Measurements from ENCODE around the gene RRH.
"Not testable (repeated sequence)": the region's sequence is repeated elsewhere in the genome, so short reads cannot be mapped to it uniquely, and the experiment has no call there.

Gene RRH, protein sequence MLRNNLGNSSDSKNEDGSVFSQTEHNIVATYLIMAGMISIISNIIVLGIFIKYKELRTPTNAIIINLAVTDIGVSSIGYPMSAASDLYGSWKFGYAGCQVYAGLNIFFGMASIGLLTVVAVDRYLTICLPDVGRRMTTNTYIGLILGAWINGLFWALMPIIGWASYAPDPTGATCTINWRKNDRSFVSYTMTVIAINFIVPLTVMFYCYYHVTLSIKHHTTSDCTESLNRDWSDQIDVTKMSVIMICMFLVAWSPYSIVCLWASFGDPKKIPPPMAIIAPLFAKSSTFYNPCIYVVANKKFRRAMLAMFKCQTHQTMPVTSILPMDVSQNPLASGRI

GRCh38 chr4:109827672-109828071 is at the start of gene RRH:
Gene RRH (plus strand): TSS chr4:109827972. CDS start chr4:109828028, 56 bp downstream.
- peaks cover 14% of the 10 kb centered on the region for H3K36me3 Mint-ChIP-seq (ENCODE audit: low read depth)
- intact Hi-C loops (cut with micrococcal nuclease), result loop anchor here (10.0 kb wide), 1 partner anchor 293 kb away; no protein-coding TSS in a partner anchor
- H3K4me1 Mint-ChIP-seq (ENCODE audit: low read depth), result no peaks in the 10 kb centered on the region
- no peaks in the 10 kb centered on the region for H3K27me3 Mint-ChIP-seq
- H3K27ac Mint-ChIP-seq, result no peak within 1 kb of the TSS
- H3K9me3 Mint-ChIP-seq, result no peaks in the 10 kb centered on the region
- H3K4me3 Mint-ChIP-seq, result no peak within 1 kb of the TSS

DNA sequence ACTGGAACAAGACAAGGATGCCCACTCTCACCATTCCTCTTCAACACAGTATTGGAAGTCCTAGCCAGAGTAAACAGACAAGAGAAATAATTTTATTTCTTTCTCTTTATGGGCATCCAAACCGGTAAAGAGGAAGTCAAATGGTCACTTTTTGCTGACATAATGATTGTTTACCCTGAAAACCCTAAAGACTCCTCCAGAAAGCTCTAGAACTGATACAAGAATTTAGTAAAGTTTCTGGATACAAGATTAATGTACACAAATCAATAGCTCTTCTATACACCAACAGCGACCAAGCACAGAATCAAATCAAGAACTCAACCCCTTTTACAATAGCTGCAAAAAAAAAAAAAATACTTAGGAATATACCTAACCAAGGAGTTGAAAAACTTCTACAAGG is 45.7 kb upstream of the RRH start:
- H3K4me3 Mint-ChIP-seq; H3K9me3 Mint-ChIP-seq; H3K27ac Mint-ChIP-seq; intact Hi-C loops (cut with micrococcal nuclease); H3K36me3 Mint-ChIP-seq (ENCODE audit: low read depth); H3K27me3 Mint-ChIP-seq; H3K4me1 Mint-ChIP-seq (ENCODE audit: low read depth): not testable (repeated sequence)

GRCh38 chr4:109786846-109787245 is 40.9 kb upstream of the RRH start:
- no peaks in the 10 kb centered on the region for H3K27me3 Mint-ChIP-seq
- H3K4me3 Mint-ChIP-seq, result no peak overlapping the region
- H3K36me3 Mint-ChIP-seq (ENCODE audit: low read depth), result no peaks in the 10 kb centered on the region
- H3K27ac Mint-ChIP-seq, result no peak overlapping the region
- H3K9me3 Mint-ChIP-seq, result no peaks in the 10 kb centered on the region
- no peaks in the 10 kb centered on the region for H3K4me1 Mint-ChIP-seq (ENCODE audit: low read depth)
- intact Hi-C loops (cut with micrococcal nuclease), result no loop called here

DNA sequence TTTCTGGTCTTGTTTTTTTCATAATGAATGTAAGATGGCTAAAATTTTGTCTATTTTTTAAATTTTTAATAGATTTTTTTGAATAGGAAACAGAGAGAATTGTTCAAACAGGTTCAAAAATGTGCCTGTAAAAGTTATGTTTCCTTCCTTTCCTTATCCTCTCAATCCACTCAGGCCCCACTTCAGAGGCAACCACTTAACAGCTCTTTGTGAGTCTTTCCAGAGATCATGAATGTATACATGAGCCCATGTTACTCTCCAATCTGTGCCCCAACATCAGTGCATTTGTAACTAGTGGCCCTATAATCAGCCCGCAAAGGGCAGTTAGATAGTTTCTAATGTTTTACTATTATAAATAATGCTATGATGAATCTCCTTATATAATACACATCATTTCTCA is 40.0 kb upstream of the RRH start:
- no peak overlapping the region for H3K4me3 Mint-ChIP-seq
- H3K27me3 Mint-ChIP-seq, result no peaks in the 10 kb centered on the region
- H3K36me3 Mint-ChIP-seq (ENCODE audit: low read depth), result no peaks in the 10 kb centered on the region
- intact Hi-C loops (cut with micrococcal nuclease), result no loop called here
- no peak overlapping the region for H3K27ac Mint-ChIP-seq
- H3K4me1 Mint-ChIP-seq (ENCODE audit: low read depth), result no peaks in the 10 kb centered on the region
- no peaks in the 10 kb centered on the region for H3K9me3 Mint-ChIP-seq

- Mint-ChIP-seq H3K4me3 (no peak overlapping the region), H3K27ac (no peak overlapping the region), H3K36me3 (ENCODE audit: low read depth) (no peaks in the 10 kb centered on the region), H3K27me3 (no peaks in the 10 kb centered on the region), H3K9me3 (peaks cover 27% of the 10 kb centered on the region), H3K4me1 (ENCODE audit: low read depth) (no peaks in the 10 kb centered on the region)
- intact Hi-C loops (cut with micrococcal nuclease), result no loop called here
Measured at GRCh38 chr4:109795059-109795458, 32.7 kb upstream of the RRH start.

GRCh38 chr4:109798866-109799265 is 28.9 kb upstream of the RRH start:
- H3K4me1 Mint-ChIP-seq (ENCODE audit: low read depth), result peaks cover 11% of the 10 kb centered on the region
- H3K36me3 Mint-ChIP-seq (ENCODE audit: low read depth), result no peaks in the 10 kb centered on the region
- no peak overlapping the region for H3K4me3 Mint-ChIP-seq
- intact Hi-C loops (cut with micrococcal nuclease), result no loop called here
- H3K27me3 Mint-ChIP-seq, result no peaks in the 10 kb centered on the region
- no peak overlapping the region for H3K27ac Mint-ChIP-seq
- peaks cover 25% of the 10 kb centered on the region for H3K9me3 Mint-ChIP-seq

DNA sequence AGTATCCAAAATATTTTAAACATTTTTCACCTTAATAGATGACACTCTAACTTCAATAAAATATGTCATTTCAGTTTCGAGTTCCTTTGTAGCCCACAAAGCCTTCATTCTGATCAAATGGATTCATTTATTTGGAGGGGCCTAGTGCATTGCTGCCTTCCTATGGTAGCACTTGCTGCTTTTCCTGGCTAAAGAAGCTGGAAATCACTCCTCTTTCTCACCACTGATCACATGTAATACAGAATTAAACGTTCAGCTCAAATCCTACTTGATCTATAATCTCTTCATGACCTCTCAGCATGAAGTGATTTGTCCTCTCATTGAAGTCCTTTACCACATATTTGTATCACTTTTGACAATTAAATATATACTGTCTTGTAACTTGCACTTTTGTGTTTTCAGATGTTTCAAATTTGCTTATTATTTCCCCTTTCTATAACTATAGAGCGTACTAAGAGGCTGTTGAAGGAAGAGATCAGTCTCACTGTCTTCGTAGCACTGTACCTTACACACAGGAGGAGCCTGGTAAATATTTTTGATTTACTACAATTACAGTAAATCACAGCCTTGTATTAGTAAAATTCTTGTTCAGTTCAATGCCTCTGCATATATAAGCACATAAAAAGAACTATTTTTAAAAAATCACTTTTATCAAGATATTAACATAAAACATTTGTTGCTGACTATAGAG is 26.5 kb upstream of the RRH start:
- Mint-ChIP-seq H3K36me3 (ENCODE audit: low read depth) (no peaks in the 10 kb centered on the region), H3K27me3 (no peaks in the 10 kb centered on the region), H3K9me3 (peaks cover 5% of the 10 kb centered on the region), H3K4me3 (peak overlapping the region; percentile 32), H3K4me1 (ENCODE audit: low read depth) (peaks cover 11% of the 10 kb centered on the region), H3K27ac (peak overlapping the region; percentile 37)
- intact Hi-C loops (cut with micrococcal nuclease), result loop anchor here (5.0 kb wide), 1 partner anchor 379 kb away; no protein-coding TSS in a partner anchor

DNA sequence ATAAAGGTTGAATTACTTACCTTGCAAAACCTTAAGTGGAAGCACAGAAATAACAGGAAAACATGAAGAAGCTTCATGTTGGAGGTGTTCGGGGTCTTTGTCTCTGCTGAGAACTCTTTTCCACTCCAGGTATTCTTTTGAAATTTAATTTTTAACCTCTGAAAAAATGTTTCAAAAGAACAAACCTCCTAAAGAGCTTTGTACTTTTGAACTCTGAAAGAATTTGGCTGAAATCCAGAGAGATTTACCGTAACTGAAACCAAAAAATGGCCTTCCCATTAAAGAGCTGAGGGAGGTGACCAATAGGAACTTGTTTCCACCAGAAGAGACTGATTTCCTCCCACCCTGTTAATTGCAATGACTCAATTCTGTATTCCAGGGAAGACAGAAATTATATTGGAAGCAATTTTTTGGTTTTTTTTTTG is 25.9 kb upstream of the RRH start, which contains the start of gene CFI:
CFI (minus strand) TSS at position 105 of the 425 bp plus-strand sequence; CDS start at position 77, 28 bp downstream.
- intact Hi-C loops (cut with micrococcal nuclease), result loop anchor here (2.0 to 5.0 kb wide), 2 partner anchors 99 to 380 kb away; partner anchors contain the start of gene CASP6
- peak within 1 kb of the TSS; percentile 37 for H3K27ac Mint-ChIP-seq
- no peaks in the 10 kb centered on the region for H3K9me3 Mint-ChIP-seq
- peaks cover 11% of the 10 kb centered on the region for H3K4me1 Mint-ChIP-seq (ENCODE audit: low read depth)
- H3K4me3 Mint-ChIP-seq, result peak within 1 kb of the TSS; percentile 32
- no peaks in the 10 kb centered on the region for H3K36me3 Mint-ChIP-seq (ENCODE audit: low read depth)
- H3K27me3 Mint-ChIP-seq, result no peaks in the 10 kb centered on the region

DNA sequence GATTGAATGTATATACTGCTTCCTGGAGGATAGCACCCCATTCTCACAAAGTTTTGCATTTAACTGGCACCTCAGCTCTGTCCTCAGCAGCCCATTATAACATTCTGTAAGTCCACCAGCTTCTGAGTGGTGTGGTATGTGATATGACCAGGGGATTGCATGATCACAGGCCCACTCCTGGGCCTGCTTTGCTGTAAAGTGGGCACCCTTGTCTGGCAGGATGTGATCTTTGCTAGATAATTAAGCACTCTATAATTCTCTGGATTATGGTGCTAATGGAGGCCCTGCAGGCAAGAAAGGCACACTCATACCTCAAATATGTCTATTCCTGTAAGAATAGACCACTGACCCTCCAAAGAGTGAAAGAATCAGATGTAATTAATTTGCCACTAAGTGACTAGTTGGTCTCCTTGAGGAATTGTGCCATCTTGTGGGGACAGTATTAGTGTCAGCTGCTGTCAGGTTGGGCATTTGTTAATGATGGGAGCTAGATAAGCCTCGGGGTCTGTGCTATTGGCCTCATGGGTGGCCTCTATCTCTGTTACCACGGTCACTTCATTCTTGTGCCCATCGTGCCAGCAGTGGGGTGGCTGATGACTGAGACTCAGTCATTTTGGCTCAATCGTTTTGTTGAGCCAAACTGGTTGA is 23.7 kb upstream of the RRH start:
- Mint-ChIP-seq H3K9me3 (no peaks in the 10 kb centered on the region), H3K4me3 (no peak overlapping the region), H3K36me3 (ENCODE audit: low read depth) (no peaks in the 10 kb centered on the region), H3K27me3 (no peaks in the 10 kb centered on the region), H3K27ac (no peak overlapping the region), H3K4me1 (ENCODE audit: low read depth) (peaks cover 11% of the 10 kb centered on the region)
- intact Hi-C loops (cut with micrococcal nuclease), result loop anchor here (2.0 to 5.0 kb wide), 2 partner anchors 101 to 382 kb away; partner anchors contain the start of gene CASP6

DNA sequence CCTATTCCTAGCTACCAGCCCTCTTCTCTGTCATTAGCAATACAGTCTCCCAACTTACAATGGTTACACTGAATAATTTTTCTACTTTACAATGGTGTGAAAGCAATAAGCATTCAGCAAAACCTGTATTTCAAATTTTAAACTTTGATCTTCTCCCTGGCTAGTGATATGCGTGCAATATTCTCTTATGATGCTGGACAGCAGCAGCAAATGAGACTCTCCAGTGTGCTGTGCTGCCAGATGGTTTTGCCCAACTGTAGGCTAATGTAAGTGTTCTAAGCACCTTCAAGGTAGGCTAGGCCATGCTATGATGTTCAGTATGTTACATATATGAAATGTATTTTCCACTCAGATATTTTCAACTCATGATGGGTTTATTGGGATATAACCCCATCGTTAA is 18.1 kb upstream of the RRH start:
- no peaks in the 10 kb centered on the region for H3K27me3 Mint-ChIP-seq
- no peak overlapping the region for H3K4me3 Mint-ChIP-seq
- no peak overlapping the region for H3K27ac Mint-ChIP-seq
- H3K9me3 Mint-ChIP-seq, result no peaks in the 10 kb centered on the region
- peaks cover 12% of the 10 kb centered on the region for H3K4me1 Mint-ChIP-seq (ENCODE audit: low read depth)
- no peaks in the 10 kb centered on the region for H3K36me3 Mint-ChIP-seq (ENCODE audit: low read depth)
- intact Hi-C loops (cut with micrococcal nuclease), result loop anchor here (10.0 kb wide), 1 partner anchor 1185 kb away; the partner anchor contains the start of gene RPL34

DNA sequence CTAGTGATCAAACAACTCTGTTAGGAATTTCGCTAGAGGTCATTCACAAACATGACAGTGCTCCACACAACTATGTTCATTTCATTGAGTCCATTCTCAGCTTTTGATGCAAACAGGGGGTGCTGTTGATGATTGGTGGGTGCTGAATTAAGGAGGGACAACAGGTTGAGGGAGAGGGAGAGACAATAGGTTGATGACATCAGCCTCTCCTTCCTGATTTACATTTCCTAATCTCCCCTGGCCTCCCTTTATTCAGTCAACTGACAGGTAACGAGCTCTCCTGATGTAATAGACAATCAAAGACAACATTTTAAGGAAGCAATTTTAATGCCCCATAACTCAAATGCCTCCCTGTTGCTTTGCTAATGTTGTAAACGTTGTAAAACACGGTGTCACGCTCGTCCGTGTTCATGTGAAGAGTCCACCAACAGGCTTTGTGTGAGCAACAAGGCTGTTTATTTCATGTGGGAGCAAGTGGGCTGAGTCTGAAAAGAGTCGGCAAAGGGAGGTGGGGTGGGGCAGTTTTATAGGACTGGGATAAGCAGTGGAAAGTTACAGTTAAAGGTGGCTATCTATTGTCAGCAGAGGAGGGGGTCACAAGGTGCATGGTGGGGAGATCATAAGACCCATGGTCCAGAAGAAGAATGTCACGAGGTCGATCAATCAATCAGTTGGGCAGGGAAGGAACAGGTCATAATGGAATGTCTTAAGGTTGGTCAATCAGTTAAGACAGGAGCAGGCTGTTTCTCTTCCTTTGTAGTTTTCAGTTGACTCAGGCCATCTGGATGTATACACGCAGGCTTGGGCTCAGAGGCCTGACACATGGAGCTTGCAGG is 17.0 kb upstream of the RRH start:
- no peaks in the 10 kb centered on the region for H3K9me3 Mint-ChIP-seq
- H3K4me3 Mint-ChIP-seq, result no peak overlapping the region
- intact Hi-C loops (cut with micrococcal nuclease), result loop anchor here (10.0 kb wide), 1 partner anchor 1186 kb away; the partner anchor contains the start of gene RPL34
- no peak overlapping the region for H3K27ac Mint-ChIP-seq
- peaks cover 5% of the 10 kb centered on the region for H3K36me3 Mint-ChIP-seq (ENCODE audit: low read depth)
- peaks cover 17% of the 10 kb centered on the region for H3K4me1 Mint-ChIP-seq (ENCODE audit: low read depth)
- H3K27me3 Mint-ChIP-seq, result no peaks in the 10 kb centered on the region

- no peak overlapping the region for H3K4me3 Mint-ChIP-seq
- H3K27ac Mint-ChIP-seq, result no peak overlapping the region
- no peaks in the 10 kb centered on the region for H3K9me3 Mint-ChIP-seq
- no peaks in the 10 kb centered on the region for H3K27me3 Mint-ChIP-seq
- H3K36me3 Mint-ChIP-seq (ENCODE audit: low read depth), result peaks cover 10% of the 10 kb centered on the region
- intact Hi-C loops (cut with micrococcal nuclease), result loop anchor here (10.0 kb wide), 1 partner anchor 1187 kb away; the partner anchor contains the start of gene RPL34
- peaks cover 27% of the 10 kb centered on the region for H3K4me1 Mint-ChIP-seq (ENCODE audit: low read depth)
Measured at GRCh38 chr4:109811707-109812106, 16.1 kb upstream of the RRH start.

Data from dendritic cell treated with granulocyte-macrophage colony-stimulating factor and Interleukin-4, amounts not matched to agents 40 ng/mL and 50 ng/mL, for 4 days (primary cell).